GM10266 (cell line): Measurements from ENCODE around the gene AEBP1.

ENCODE experiments used
- DNase-seq: peaks from one replicate; pipeline ENCODE4 v3.0.0; 2012; ENCODE audit errors: extremely low spot score
- CTCF ChIP-seq: IDR thresholded peaks from 2 replicates; pipeline ENCODE4 v1.5.1; 2012; ENCODE audit warnings: mild to moderate bottlenecking, low read depth; ENCODE audit not compliant: control insufficient read depth, insufficient read depth; ENCODE audit errors: missing control alignments

Gene AEBP1

GRCh38 chr7:44163591-44163990 is 59.4 kb downstream of the AEBP1 start:
- TF ChIP-seq CTCF = no peak
- DNase-seq = no peak
